ENCODE results near the gene ENAH. TPM values are rescaled to one million over a fixed set of nuclear protein-coding genes. Genes with fewer than 3 reads are reported as not detected.

ENAH gene
- total RNA-seq, 1 experiment from 2014 or later = 285 TPM

DNA sequence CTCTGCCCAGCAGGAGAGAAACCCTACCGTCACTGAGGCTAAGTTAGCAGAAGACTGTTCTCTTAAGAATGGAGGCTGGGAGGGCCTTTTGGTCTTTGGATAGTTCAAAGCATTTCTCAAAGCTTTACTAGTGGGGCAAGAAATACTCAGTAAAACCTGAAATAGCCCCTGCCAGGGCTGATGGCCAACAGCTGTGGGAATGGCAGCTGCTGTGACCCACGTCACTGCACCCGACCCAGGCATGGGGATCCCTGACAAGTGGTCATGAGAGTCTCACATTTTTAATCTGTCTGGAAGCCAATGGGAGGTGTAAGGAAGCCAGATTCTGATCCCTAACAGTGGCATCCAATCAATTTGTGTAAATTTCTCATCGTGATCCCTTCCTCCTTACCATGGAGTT lies 44.5 kb upstream of the ENAH start:
- Histone ChIP-seq H3K56ac (ENCODE audit: insufficient read length, low read depth, low read length) (no peak overlapping the region), H3K18ac (ENCODE audit: insufficient read length, low read depth, low read length) (no peak overlapping the region), H3K27me3 (ENCODE audit: insufficient read depth, low read length) (no peaks in the 10 kb centered on the region), H3K79me1 (ENCODE audit: insufficient read depth, low read depth, low read length, poor library complexity, severe bottlenecking) (no peaks in the 10 kb centered on the region), H3T11ph (ENCODE audit: low read length) (no peak overlapping the region), H2BK12ac (ENCODE audit: insufficient read length, low read depth, low read length) (no peak overlapping the region), H3K4ac (ENCODE audit: low read depth, low read length) (no peak overlapping the region), H2AK5ac (ENCODE audit: insufficient read length, low read length) (no peak overlapping the region), H4K20me1 (ENCODE audit: control insufficient read depth, insufficient read depth, insufficient read length) (no peaks in the 10 kb centered on the region), H4K8ac (replicated peaks; ENCODE audit: insufficient read length, low read depth, low read length) (no peak overlapping the region), H3K14ac (ENCODE audit: insufficient read depth, low read length) (no peak overlapping the region), H2AFZ (ENCODE audit: low read length) (no peak overlapping the region), H3K23ac (ENCODE audit: insufficient read length, low read depth, low read length) (no peak overlapping the region), H4K5ac (ENCODE audit: insufficient read length, low read depth, low read length) (no peak overlapping the region), H3K9ac (ENCODE audit: extremely low read depth, insufficient read length, low read length) (no peak overlapping the region), H2BK15ac (ENCODE audit: low read depth, low read length) (no peak overlapping the region), H2BK20ac (ENCODE audit: low read depth, low read length, poor library complexity, severe bottlenecking) (no peak overlapping the region), H4K91ac (ENCODE audit: insufficient read length, low read depth, low read length) (no peak overlapping the region), H3K27ac (ENCODE audit: insufficient read length, low read depth, low read length) (no peak overlapping the region), H3K4me2 (ENCODE audit: insufficient read depth, insufficient read length, low read length) (no peak overlapping the region), H2BK120ac (ENCODE audit: low read depth, low read length, poor library complexity, severe bottlenecking) (no peak overlapping the region), H3K23me2 (ENCODE audit: insufficient read length, low read depth, low read length, poor library complexity, severe bottlenecking) (no peaks in the 10 kb centered on the region), H3K79me2 (ENCODE audit: insufficient read depth, low read length) (no peaks in the 10 kb centered on the region), H3K4me1 (ENCODE audit: insufficient read depth, low read length) (no peaks in the 10 kb centered on the region), H3K9me3 (ENCODE audit: control insufficient read depth, low read depth, low read length) (no peaks in the 10 kb centered on the region), H2BK5ac (ENCODE audit: insufficient read length, low read length) (no peak overlapping the region)
- Mint-ChIP-seq H3K36me3 (ENCODE audit: insufficient read depth in 1 of 3, low read depth in 3 of 3) (peaks cover 0 to 7% (median 4%) of the 10 kb centered on the region in 3 experiments; a peak in 1 of 7 replicates), H3K9me3 (peaks cover 8 to 9% of the 10 kb centered on the region in 2 experiments), H3K4me3 (no peak overlapping the region), H3K4me1 (peaks cover 0 to 5% of the 10 kb centered on the region in 2 experiments; a peak in 3 of 4 replicates), H3K27ac (no peak overlapping the region), H3K27me3 (ENCODE audit: low read depth) (no peaks in the 10 kb centered on the region)
- DNase-seq = no peak
- TF ChIP-seq, protein P1, sequence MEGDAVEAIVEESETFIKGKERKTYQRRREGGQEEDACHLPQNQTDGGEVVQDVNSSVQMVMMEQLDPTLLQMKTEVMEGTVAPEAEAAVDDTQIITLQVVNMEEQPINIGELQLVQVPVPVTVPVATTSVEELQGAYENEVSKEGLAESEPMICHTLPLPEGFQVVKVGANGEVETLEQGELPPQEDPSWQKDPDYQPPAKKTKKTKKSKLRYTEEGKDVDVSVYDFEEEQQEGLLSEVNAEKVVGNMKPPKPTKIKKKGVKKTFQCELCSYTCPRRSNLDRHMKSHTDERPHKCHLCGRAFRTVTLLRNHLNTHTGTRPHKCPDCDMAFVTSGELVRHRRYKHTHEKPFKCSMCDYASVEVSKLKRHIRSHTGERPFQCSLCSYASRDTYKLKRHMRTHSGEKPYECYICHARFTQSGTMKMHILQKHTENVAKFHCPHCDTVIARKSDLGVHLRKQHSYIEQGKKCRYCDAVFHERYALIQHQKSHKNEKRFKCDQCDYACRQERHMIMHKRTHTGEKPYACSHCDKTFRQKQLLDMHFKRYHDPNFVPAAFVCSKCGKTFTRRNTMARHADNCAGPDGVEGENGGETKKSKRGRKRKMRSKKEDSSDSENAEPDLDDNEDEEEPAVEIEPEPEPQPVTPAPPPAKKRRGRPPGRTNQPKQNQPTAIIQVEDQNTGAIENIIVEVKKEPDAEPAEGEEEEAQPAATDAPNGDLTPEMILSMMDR (conservative IDR thresholded peaks at IDR 0.05) = no peak
- WGBS (ENCODE audit: extremely low coverage, insufficient read length, low lambda C conversion rate) = no CpG with 5 or more reads among the region's 4 CpGs
